NB4 (cell line): ENCODE results near the gene GIPC2.

Experiments used
- CTCF ChIP-seq: IDR thresholded peaks from one replicate; pipeline ENCODE4 v1.5.1; 2012; ENCODE audit warnings: low read depth, low read length
- MAX ChIP-seq: IDR thresholded peaks from 2 replicates; pipeline ENCODE4 v1.6.1; 2011; ENCODE audit warnings: low read depth, low read length
- MYC ChIP-seq: IDR thresholded peaks from 2 replicates; pipeline ENCODE4 v1.6.1; 2011; ENCODE audit warnings: low read depth, low read length
- POLR2A ChIP-seq: IDR thresholded peaks from 2 replicates; pipeline ENCODE4 v1.6.1; 2011; ENCODE audit warnings: mild to moderate bottlenecking; ENCODE audit not compliant: insufficient read length; ENCODE audit errors: extremely low read depth

- TF ChIP-seq CTCF: no peak
- TF ChIP-seq POLR2A: no peak
- no peak for TF ChIP-seq MAX
- no peak for TF ChIP-seq MYC
These were observed 49.8 kb downstream of the GIPC2 start for GRCh38 chr1:78095593-78095992.
